DMS53 treated with DMSO at 0.1 percent for 48 hours (cell line): ENCODE results near the gene KHDC1L.
A peak's percentile ranks its signal among the peaks of the same experiment; 100 is the strongest.
"Not testable (repeated sequence)": the region's sequence is repeated elsewhere in the genome, so short reads cannot be mapped to it uniquely, and the experiment has no call there.

Experiments
- DNase-seq: peaks from one replicate; lab custom pipeline; 2025; ENCODE audit not compliant: unreplicated experiment; lab: John Stamatoyannopoulos, UW

Gene KHDC1L, protein sequence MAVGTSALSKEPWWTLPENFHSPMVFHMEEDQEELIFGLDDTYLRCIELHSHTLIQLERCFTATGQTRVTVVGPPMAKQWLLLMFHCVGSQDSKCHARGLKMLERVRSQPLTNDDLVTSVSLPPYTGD

DNA sequence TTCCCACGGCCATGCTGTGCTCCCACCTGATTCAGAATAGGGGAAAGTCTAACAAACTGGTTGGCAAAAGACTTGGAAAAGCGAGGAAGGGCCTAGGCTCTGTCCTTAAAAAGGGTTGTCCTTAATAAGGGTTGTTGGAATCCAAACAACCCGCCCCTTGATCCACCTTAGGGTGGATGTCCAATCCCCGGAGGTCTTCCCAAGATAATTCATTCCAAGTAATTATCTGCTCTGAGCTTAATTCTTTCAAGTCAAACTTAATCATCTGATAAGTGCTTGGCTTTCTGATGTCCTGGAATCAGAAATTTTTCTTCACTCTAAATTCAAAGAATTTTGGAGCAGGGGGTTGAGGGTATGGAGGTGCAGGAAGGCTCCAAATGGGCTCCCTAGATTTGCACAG lies at the start of gene KHDC1L:
KHDC1L (minus strand) TSS at position 101 of the 400 bp plus-strand sequence; CDS start at position 13, 88 bp downstream.
- no peak for DNase-seq

DNA sequence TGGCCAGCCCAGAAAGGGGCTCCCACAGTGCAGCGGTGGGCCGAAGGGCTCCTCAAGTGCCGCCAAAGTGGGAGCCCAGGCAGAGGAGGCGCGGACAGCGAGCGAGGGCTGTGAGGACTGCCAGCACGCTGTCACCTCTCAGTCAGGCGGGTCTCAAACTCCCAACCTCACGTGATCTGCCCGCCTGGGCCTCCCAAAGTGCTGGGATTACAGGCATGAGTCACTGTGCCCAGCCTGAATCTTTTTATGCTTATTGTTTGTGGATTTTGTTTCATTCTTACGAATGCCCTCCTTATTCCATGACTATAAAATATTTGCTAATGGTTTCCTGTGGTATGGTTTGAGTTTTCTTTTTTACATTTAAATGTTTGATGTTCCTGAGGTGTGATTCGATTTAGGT lies 44.0 kb upstream of the KHDC1L start:
- DNase-seq, result not testable (repeated sequence)

DNA sequence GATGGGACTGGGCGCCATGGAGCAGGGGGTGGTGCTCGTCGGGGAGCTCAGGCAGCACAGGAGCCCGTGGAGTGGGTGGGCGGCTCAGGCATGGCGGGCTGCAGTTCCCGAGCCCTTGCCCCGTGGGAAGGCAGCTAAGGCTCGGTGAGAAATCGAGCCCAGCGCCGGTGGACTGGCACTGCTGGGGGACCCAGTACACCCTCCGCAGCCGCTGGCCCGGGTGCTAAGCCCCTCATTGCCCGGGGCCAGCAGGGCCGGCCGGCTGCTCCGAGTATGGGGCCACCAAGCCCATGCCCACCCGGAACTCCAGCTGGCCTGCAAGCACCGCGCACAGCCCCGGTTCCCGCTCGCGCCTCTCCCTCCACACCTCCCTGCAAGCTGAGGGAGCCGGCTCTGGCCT lies 43.6 kb upstream of the KHDC1L start:
- DNase-seq, result not testable (repeated sequence)

DNA sequence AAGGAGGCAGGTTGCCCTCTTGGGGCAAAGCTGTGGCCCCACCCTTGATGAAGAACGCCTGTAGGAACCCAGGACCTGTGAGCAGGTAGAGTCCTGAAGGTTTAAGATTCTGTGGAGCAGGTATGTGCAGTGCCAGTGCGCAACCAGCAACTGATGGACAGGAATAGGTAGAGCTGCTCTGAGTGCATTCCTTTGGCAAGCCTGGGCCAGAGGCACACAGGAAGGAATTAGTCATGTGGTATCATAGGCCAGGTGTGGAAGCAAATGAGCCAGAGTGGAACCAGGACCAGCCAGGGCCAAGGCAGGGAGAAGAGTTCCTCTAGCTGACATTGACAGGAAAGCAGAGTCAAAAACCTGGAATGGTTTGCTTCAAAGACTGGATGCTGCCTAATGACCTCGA lies 39.1 kb upstream of the KHDC1L start:
- DNase-seq, result peak; percentile 43

DNA sequence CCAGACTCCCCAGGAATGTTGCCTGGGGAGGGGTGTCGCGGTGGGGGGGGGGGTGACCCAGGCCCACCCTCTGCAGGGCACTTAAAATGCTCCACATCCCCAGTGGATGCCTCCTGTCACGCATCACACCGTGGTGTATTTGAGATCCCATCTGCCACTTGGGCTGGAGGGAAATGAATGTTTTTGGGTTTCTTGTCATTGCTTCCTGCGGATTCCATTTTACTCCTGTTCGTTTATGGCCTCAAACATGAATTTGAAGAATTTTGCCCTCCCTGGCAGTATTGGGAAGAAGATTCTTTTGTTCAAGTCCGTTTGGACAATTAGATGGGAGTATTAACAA lies 38.2 kb upstream of the KHDC1L start:
- no peak for DNase-seq

DNA sequence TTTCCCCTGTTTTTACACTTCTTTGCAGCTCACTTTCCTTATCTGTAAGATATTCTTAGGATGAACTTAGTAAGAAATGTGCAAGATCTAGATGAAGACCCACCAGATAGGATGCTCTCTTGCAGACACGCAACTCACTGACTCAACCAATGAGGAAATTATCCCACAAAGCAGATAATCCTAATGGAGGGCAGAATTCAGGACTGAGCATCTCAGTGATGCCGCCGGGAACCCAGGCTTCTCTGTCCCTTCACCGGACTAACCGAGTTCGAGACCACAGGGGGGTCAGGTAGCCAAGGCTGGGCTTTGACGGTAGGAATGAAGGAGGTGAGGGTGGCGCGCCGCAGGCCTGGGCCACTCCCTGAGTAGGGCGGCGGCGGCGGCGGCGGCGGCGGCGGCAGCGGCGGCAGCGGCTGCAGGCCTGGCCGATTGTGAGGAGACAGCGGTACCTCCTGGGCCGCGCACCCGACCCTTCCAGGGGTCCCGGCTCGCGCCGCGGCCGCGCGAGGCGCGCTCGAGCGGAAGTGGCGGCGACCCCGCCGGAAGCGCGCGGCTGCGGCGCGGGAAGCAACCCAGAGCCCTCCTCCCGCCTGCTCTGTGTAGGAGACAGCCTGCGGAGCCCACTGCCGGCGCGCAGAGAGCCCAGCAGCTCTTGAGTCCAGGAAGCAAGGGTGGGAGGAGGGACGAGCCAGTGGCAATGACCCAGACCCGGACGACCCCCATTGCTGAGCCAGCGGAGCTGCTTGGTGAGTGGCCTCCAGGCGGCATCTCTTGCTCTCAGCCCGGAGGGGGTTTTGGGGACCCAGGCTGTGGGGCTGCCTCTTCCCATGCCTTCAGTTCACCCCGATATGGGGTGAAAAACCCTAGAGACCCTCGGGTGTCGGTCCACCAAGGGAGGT lies 37.6 kb upstream of the KHDC1L start, which contains the start of gene KHDC1:
KHDC1 (minus strand) TSS at position 526 of the 899 bp plus-strand sequence. CDS start 20,679 bp downstream, outside the sequence.
- peak; percentile 36 for DNase-seq

DNA sequence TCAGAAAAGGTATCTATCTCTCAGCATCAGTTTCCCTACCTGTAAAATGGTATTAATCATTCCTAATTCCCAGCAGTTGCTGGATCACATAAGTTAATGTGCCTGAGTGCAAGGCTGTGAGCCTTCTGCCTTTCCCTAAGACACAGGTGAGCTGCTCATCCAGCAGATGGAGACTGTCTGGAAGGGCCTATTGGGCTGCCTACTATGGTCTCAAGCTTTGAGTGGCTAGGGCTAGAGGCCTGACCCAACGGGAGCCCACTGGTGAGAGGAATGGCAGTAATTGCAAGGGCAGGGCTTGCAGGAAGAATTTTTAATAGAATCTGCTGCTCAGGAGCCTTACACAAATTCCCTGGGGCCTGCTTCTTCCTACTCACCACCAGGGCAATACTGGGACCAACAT lies 33.4 kb upstream of the KHDC1L start:
- no peak for DNase-seq

DNA sequence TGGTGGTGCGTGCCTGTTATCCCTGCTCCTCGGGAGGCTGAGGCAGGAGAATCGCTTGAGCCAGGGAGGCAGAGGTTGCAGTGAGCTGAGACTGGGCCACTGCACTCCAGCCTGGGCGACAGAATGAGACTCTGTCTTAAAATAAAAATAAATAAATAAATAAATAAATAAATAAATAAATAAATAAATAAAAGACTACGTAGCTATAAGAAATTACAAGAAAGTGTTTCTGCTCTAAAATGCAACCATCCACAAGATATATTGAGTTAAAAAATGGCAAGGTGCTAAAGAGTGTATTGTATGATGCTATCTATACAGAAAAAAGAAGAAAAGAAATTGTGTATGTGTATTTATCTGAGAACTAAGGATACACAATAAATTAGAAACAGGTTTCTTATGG lies 29.0 kb upstream of the KHDC1L start:
- not testable (repeated sequence) for DNase-seq

DNA sequence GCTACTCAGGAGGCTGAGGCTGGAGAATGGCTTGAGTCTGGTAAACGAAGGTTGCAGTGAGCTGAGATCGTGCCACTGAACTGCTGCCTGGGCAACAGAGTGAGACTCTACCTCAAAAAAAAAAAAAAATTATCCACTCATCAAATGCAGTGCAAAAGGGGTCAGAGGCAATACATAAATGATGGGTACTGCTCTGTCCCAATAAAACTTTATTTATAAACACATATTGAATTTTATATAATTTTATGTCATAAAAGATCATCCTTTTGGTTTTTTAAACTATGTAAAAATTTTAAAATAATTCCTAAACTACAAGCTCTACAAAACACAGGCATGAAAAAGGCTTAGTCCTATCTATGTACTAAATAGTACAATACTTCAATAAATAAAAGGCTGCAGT lies 27.4 kb upstream of the KHDC1L start:
- DNase-seq, result no peak

DNA sequence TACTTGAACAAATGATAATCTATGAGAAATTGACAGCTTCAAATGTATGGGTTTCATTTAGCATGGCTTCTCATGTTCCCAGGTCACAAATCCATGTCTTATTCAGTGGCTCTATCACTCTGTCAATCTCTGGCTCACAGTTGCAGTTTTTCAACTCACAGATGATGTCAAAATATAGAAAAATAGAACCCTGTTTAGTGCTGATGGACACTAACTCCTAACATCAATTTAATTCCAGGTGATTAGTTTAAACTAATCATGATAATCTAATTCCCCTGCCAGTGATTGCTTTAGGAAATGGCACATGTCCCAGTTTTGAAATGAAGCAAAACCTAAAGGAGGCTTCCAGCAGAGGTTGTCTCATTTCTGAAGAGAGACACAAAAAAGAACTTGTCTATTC lies 24.7 kb upstream of the KHDC1L start:
- no peak for DNase-seq

DNA sequence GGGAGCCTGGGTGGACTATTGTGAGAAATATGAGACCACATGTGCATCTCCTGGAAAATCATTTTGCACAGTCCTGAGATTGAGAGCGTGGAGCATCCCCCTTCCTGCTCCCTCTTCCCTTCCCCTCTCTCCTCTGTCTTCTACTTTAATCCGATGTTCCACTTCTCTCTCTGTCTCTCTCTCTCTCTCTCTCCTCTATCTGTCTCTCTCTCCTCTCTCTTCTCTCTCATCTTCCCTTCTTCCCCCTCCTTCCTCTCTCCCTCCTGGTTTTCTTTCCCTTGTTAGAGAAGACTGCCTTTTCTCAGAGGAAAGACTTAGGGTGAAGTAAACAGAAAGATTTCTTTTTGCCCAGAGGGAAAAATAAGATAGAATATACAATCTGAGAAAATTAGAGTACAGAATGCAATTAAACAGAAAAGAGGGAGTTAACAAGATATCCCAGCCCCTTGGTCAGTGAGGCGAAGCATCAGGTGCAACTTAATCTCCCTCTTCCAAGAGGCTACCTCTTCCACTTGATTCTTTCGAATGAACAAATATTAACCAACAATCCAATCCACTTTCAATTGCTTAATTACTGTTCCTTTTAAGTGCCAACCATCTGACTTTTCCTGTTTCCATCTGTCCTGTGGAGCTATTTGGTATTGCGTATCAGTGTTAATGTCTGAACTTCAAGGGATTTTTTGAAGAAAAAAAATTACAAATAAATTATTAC lies 23.1 kb upstream of the KHDC1L start:
- DNase-seq, result peak; percentile 15

DNA sequence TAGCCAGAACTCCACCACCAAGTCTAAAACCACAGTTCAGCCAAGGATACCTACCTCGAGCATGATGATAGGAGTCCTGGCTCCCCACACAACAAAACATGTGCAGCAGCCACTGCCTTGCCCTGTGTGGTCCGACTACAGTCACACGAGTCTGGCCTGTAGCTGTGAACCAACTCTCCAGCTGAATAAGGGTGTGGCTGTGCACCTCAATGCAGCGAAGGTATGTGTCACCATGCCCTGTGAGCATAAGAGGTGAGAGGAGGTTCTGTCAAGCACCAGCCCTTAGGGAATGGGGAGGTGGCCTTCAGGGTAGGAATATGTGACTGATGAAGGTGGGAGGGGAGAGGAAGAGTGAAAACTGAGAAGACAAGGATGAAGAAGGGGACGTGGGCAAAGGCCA lies 16.7 kb upstream of the KHDC1L start:
- DNase-seq, result no peak

DNA sequence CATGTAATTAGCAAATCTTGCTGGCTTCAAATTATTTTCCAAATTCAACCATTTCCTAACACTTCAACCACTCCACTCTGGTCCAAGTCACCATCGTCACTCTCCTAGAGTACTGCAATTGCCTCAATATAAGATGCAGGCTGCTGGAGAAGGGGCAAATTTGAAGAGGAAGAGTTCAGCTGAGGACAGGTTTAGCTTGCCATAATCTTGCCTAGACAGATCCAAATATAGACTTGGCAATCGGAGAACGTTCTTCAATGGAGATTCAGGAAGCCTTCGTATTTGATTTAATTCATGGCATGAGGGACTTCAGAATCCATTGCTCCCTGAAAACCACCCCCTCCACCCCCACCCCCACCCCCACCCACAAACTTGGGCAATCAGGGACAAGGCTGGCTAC lies 15.4 kb upstream of the KHDC1L start:
- DNase-seq, result no peak

DNA sequence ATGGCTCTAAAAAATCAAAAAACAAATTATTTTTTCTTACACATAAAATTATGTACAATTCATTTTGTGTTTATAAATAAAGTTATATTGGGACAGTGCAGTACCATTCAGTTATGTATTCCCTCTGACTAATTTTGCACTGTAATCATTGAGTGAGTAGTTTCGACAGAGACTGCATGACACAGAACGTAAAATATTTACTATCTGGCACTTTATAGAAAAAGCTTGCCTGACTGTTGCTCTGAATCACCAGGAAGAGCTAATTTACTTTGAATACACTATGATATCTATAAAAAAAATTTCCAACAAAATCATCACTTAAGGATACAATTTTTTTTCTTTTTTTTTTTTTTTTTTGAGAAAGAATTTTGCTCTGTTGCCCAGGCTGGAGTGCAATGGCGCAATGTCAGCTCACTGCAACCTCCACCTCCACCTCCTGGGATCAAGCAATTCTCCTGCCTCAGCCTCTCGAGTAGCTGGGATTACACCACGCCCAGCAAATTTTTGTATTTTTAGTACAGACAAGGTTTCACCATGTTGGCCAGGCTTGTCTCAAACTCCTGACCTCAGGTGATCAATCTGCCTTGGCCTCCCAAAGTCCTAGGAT lies 11.0 kb upstream of the KHDC1L start:
- DNase-seq, result no peak

DNA sequence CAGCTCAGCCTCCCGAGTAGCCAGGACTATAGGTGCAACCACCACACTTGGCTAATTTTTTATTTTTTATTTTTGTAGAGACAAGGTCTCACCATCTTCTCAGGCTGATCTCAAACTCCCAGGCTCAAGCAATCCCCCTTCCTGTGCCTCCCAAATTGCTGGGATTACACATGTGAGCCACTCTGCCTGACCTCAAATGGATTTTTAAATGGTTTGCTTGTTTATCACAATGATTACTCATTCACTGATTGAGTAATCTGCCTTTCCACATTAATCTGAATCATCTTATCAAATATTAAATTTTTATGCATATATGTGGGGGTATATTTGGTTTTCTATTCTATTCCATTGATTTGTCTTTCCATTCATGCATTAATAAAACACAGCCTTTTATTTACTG lies 9.4 kb upstream of the KHDC1L start:
- DNase-seq, result no peak

DNA sequence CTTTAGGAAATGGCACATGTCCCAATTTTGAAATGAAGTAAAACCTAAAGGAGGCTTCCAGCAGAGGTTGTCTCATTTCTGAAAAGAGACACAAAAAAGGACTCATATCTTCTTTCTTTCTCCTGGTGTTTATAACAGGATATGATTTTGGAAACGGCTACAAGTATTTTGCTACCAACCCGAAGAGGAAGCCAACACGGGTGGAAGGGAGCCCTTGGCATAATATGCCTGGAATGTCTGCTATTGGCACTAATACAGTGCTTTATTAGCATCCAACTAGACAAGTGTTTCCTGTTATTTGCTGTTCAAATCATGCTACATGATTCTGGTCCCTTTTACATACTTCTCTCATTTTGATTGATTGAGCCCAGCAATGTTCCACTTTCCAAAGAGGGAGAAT lies 8.7 kb upstream of the KHDC1L start:
- not testable (repeated sequence) for DNase-seq

DNA sequence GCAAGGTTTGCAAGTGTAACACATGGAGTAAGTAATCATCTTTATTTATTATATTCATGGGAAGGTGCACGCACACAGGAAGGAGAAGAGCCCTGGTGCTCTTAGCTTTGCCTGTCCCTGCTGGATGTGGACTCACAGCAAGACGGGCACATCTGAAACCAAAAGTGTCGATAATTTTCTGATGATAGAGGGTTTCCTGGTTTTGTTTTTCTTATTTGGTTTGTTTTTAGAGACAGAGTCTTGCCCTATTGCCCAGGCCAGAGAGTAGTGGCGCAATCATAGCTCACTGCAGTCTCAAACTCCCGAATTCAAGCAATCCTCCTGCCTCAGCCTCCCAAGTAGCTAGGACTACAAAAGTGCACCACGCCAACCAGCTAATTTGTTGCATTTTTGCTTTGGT lies 7.8 kb upstream of the KHDC1L start:
- DNase-seq, result no peak

DNA sequence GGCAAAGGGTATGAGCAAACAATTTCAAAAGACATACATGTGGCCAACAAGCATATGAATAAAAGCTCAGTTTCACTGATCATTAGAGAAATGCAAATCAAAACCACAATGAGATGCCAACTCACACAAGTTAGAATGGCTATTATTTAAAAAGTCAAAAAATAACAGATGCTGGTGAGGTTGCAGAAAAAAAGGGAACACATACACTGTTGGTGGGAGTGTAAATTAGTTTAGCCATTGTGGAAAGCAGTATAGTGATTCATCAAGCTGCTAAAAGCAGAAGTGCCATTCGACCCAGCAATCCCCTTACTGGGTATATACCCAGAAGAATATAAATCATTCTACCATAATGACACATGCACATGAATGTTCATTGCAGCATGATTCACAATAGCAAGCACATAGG lies 6.7 kb upstream of the KHDC1L start:
- DNase-seq, result no peak

DNA sequence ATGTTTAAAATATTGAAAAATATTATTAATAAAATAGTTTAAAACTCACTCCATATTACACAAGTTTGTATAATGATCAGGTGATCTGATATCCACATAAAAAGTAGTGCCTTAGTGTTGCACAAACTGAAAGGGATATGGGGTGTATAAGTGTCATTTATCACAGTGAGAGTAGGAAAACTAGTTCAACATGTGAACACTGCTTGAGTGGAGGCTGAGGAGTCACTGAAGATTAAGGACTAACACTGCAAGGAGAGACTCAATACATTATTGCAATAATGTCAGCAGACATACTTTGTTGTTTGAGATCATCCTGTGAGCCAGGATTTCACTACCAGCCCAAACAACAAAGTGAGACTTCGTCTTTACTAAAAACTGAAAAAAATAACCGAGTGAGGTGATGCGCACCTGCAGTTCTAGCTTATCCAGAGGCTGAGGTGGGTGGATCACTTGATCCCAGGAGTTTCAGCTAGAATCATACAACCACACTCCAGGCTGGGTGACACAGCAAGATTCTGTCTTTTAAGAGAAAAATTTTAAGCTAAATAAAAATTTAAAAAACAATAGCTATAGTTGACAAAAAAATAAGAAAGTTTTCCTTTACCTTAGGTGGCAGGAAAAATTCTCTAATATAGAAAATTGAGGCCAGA lies 2.4 kb upstream of the KHDC1L start:
- DNase-seq, result no peak

DNA sequence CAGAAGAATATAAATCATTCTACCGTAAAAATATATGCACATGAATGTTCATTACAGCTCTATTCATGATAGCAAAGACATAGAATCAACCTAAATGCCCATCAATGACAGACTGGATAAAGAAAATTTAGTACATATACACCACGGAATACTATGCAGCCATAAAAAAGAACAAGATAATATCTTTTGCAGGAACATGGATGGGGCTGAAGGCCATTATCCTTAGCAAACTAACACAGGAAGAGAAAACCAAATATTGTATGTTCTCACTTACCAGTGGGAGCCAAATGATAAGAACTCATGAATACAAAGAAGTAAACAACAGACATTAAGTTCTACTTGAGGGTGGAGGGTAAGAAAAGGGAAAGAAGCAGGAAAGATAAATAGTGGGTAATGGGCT lies 8.4 kb downstream of the KHDC1L start:
- no peak for DNase-seq

DNA sequence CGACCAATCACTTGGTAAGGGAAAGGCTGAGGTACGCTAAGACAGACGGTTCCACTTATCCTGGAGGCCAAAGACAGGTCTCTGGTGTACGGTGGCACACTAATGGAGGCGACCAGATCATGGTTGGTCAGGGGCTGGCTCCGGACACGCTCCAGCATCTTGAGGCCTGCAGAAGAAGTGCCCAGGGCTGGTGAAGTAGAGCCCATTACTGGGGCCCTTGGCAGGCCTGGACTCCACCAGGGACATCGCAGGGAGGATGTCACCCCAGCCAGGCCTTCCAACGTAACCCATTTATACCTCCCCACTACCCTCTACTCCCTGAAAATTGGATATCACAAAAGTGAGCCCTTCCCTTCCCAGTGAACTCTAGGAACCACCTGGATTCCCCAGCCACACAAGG lies 16.2 kb downstream of the KHDC1L start:
- no peak for DNase-seq
